ENCODE measurements around the gene MYOZ3.

The MYOZ3 gene

DNA sequence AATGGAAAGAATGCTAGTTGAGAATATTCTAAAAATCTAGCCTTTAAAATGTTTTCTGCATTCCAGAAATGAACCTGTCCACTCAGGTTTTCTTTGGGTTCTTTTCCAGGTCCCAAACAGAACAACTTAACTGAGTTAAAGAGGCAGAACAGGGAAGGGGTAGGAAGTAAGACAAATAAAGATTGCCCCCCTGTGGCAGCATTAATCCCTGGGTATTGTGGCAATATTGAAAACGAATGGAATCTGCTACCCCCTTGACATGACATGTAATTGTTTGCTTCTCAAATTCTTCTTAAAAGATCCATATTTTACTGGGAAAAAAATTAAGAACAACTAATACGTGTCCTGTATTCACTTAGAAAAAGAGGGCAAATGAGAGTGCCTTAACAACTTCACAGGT lies 49.1 kb downstream of the MYOZ3 start:
- no peak for DNase-seq

DNA sequence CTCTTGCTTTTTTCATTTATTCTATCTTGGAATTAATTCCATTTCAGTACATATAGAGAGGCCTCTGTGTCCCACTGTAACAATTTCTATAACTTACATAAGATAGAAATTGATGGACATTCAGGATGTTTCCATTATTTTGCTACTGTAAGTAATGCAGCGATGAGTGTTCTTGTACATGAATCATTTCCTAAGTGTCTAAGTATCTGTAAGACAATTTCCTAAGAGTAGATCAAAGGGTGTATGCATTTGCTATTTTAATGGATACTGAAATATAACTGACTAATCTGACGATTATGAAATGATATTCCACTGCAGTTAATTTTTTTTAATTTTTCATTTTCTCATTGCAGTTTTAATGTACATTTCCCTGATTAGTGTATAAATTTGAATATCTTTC lies 62.8 kb downstream of the MYOZ3 start:
- DNase-seq: no peak
